Psoas muscle (tissue), 8 donors: Measurements from ENCODE around the gene ST6GALNAC5. TPM values are rescaled to one million over a fixed set of nuclear protein-coding genes. Genes with fewer than 3 reads are reported as not detected.

Experiments
- ATAC-seq, 4 donors: fragments of 200-7000 bp; cut with Tn5 transposase; one replicate each; pipeline ENCODE4 v1.9.1; 2020; ENCODE audit warnings: moderate library complexity in 3 of 4, mild to moderate bottlenecking in 2 of 4
- DNase-seq, 2 donors: peaks; one replicate each; pipeline ENCODE4 v3.0.0-alpha.2; 2020
- H3K27ac ChIP-seq: fragments of 200-600 bp; one replicate; pipeline ENCODE4 v1.8.0; 2022
- H3K27me3 ChIP-seq, 3 donors: fragments of 200-600 bp in 1 of 3; one replicate each; pipeline versions ENCODE4 v1.6.1 to v1.8.0; 2013 to 2022; ENCODE audit warnings: low read length in 2 of 3, mild to moderate bottlenecking in 2 of 3, moderate library complexity in 1 of 3; ENCODE audit not compliant: insufficient read depth in 3 of 3
- H3K36me3 ChIP-seq, 2 donors: fragments of 200-600 bp in 1 of 2; one replicate each; pipeline versions ENCODE4 v1.6.1 to v1.8.0; 2013 to 2022; ENCODE audit warnings: low read depth in 1 of 2, mild to moderate bottlenecking in 1 of 2, moderate library complexity in 1 of 2; ENCODE audit not compliant: insufficient read depth in 1 of 2
- H3K4me1 ChIP-seq: fragments of 200-600 bp; one replicate; pipeline ENCODE4 v1.8.0; 2022
- H3K4me3 ChIP-seq: fragments of 200-600 bp; one replicate; pipeline ENCODE4 v1.8.0; 2022; ENCODE audit warnings: mild to moderate bottlenecking
- H3K9me3 ChIP-seq: fragments of 200-600 bp; one replicate; pipeline ENCODE4 v1.8.0; 2022
- CTCF ChIP-seq: fragments of 200-600 bp; IDR thresholded peaks from one replicate; pipeline ENCODE4 v1.8.0; 2022; ENCODE audit warnings: antibody characterized with exemption
- WGBS, 3 donors: extraction: QIAGEN DNeasy Blood & Tissue Kit; methylation state at CpG; one replicate each; pipeline versions ENCODE4 v1.1.6 to v1.1.7; 2013; 5-methylcytosine and 5-hydroxymethylcytosine counted together
- intact Hi-C, 2 donors: fragments of 100-400 bp; cut with DNase I; formaldehyde crosslinking; loops; one replicate each; pipeline versions ENCODE4 v1.11.0 to v1.14.2; 2022
- polyA plus RNA-seq, 3 donors: library from polyadenylated mRNA; stranded (reverse); fragments of 200-250 nt; gene quantifications; one replicate each; pipeline ENCODE4 v1.2.3, GENCODE V29; 2013
- total RNA-seq, 4 donors: library from RNA; stranded (reverse); fragmentation: NEBNext Ultra II Directional in 2 of 4; extraction: Animal tissue kit (Norgen Biotek cat#: 25700) in 2 of 4; gene quantifications; one replicate each; pipeline versions ENCODE4 v1.2.1 to v1.2.4, GENCODE V29; 2021 to 2023
- donor health status: healthy with polysubstance abuse.
- donor health status: DM: no; HTN: no; CAD: no; lungs with moderate emphysema.
- donor health status: Bipolar disorder and iron deficiency.
- donor health status: healthy.
- donor health status: DM: yes; HTN: yes; CAD: no.
- donor health status: DM: no; HTN: no; CAD: no.
- donor health status: DM: no; HTN: no; CAD: no.
- donor health status: DM: yes; HTN: yes; CAD: no.

ST6GALNAC5 gene
- total and polyA plus RNA-seq, 7 donors = 0.05 to 0.66 (median 0.07) TPM; not detected in 2

DNA sequence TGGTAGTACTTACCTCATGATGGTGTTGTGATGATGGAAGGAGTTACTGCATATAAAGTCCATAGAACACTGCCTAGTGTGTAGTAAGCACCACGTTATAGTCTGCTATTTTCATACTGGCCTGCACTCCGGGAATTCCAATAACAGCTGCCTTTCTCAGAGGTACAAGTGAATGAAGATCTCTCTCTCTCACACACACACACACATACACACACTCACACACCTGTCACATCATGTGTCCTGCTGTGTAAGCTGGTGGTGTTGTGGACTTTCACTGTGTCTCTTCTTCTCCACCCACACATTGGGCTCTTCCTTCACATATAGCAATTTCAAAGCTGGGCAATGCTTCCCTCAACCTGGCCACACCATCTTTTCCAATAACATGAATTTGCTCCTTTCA, 33.4 kb upstream of the ST6GALNAC5 start:
- Histone ChIP-seq H3K4me1 (no peaks in the 10 kb centered on the region), H3K36me3 (no peaks in the 10 kb centered on the region), H3K27me3 (no peaks in the 10 kb centered on the region), H3K9me3 (no peaks in the 10 kb centered on the region), H3K27ac (no peak overlapping the region), H3K4me3 (no peak overlapping the region)
- ATAC-seq (no peak), DNase-seq (no peak)
- WGBS, 3 donors = 61 to 68% (median 61%) methylated on average over 2 of the region's 2 CpGs
- intact Hi-C loops = no loop called here
- TF ChIP-seq CTCF = no peak

- intact Hi-C loops = no loop called here
- H3K27ac ChIP-seq = no peak overlapping the region
- H3K4me1 ChIP-seq = no peaks in the 10 kb centered on the region
- TF ChIP-seq CTCF = no peak
- DNase-seq (no peak), ATAC-seq (no peak)
- H3K9me3 ChIP-seq = no peaks in the 10 kb centered on the region
- H3K27me3 ChIP-seq = no peaks in the 10 kb centered on the region
- H3K4me3 ChIP-seq = no peak overlapping the region
- no peaks in the 10 kb centered on the region for H3K36me3 ChIP-seq
Observed at GRCh38 chr1:76835203-76835602, 32.1 kb upstream of the ST6GALNAC5 start.

GRCh38 chr1:76840278-76840677, 27.0 kb upstream of the ST6GALNAC5 start:
- H3K4me3 ChIP-seq = no peak overlapping the region
- TF ChIP-seq CTCF = no peak
- no peaks in the 10 kb centered on the region for H3K36me3 ChIP-seq
- no peak for DNase-seq
- H3K27ac ChIP-seq = no peak overlapping the region
- no peaks in the 10 kb centered on the region for H3K9me3 ChIP-seq
- H3K4me1 ChIP-seq = no peaks in the 10 kb centered on the region
- WGBS, 3 donors = 88 to 96% (median 93%) methylated on average over 2 of the region's 2 CpGs
- no peaks in the 10 kb centered on the region for H3K27me3 ChIP-seq
- intact Hi-C loops = no loop called here
- no peak for ATAC-seq

DNA sequence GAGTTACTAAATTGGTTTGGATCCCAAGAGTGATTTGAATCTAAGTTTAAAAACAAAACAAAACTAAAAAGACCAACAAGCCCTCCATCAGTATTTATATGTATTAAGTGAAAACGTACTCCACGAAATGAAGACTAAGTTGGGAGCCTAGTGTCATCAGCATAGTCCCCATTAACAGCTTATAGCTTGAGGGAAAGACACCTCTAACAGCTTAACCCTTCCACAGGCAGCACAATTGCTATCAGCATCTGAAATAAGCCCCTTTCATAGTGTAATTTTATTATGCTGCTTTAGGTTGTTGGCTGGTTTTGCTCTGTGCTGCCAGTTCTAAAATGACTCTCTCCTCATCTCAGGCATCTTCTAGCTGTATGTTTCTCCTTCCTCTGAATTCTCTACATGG, 25.8 kb upstream of the ST6GALNAC5 start:
- H3K9me3 ChIP-seq = no peaks in the 10 kb centered on the region
- no peak for TF ChIP-seq CTCF
- ATAC-seq (no peak), DNase-seq (no peak)
- no peaks in the 10 kb centered on the region for H3K36me3 ChIP-seq
- intact Hi-C loops = no loop called here
- H3K4me3 ChIP-seq = no peak overlapping the region
- H3K4me1 ChIP-seq = no peaks in the 10 kb centered on the region
- 32 to 40% (median 34%) methylated on average over 2 of the region's 2 CpGs for WGBS, 3 donors
- no peak overlapping the region for H3K27ac ChIP-seq
- H3K27me3 ChIP-seq = no peaks in the 10 kb centered on the region

GRCh38 chr1:76843821-76844464, 23.3 kb upstream of the ST6GALNAC5 start:
- Histone ChIP-seq H3K36me3 (no peaks in the 10 kb centered on the region), H3K27me3 (no peaks in the 10 kb centered on the region), H3K27ac (no peak overlapping the region), H3K4me1 (no peaks in the 10 kb centered on the region), H3K9me3 (peaks cover 5% of the 10 kb centered on the region), H3K4me3 (no peak overlapping the region)
- TF ChIP-seq CTCF = no peak
- WGBS, 3 donors = 87 to 92% (median 92%) methylated on average over 5 of the region's 5 CpGs
- no peak for DNase-seq
- intact Hi-C loops = no loop called here
- ATAC-seq = no peak
